Measurements from ENCODE around the gene LUM. TPM values are rescaled to one million over a fixed set of nuclear protein-coding genes. Genes with fewer than 3 reads are reported as not detected.

LUM gene
- total and polyA plus RNA-seq, 4 donors: 3.7 to 22.3 (median 13.8) TPM

DNA sequence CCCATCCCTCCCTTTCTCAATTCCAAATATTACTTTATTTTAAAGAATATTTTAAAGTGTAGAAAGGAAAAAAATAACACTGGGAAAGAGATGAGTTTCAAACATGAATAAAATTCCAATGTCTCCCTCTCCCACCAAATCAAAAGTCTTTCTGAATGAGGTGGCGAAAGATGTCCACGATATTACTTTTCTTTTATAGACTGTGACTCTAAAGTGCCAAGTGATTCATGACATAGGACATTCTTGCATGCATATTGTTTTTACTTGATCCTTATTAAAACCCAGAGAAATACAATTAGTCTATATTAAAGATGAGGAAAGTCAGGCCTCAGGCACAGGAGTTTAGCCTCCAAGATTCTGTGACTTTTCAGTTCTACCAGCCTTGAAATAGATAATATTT is 16.0 kb upstream of the LUM start (continued):
- no peak for TF ChIP-seq GABPA (IDR thresholded peaks at IDR 0.05 in 1 of 2, conservative IDR thresholded peaks at IDR 0.05 in 1 of 2)

DNA sequence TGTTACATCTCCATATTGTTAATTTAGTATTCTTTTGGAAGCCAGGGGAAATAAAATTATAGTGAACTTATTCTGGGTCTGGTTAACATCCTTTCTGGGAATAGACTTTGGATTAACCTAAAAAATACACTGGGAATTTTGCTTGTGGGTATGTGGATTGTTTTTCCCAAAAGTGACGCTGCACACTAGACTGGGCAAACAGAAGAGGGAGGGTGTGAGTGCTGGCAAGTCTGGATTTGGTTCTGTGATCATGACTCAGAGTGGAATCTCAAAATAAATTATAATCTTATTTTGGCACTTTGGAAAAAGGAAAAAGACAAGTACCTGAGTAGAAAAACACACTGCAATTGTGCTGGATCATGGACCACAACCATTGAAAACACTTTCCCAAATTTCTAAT is 15.2 kb upstream of the LUM start:
- Histone ChIP-seq H3K27me3 (ENCODE audit: control insufficient read depth in 4 of 4, insufficient read depth in 4 of 4, low read length in 3 of 4) (no peaks in the 10 kb centered on the region), H3K9ac (ENCODE audit: low read depth in 1 of 2, low read length in 2 of 2) (no peak overlapping the region), H3K4me1 (ENCODE audit: control insufficient read depth in 4 of 4, insufficient read depth in 4 of 4, low read length in 3 of 4) (no peaks in the 10 kb centered on the region), H3K9me3 (ENCODE audit: control insufficient read depth in 4 of 4, low read length in 3 of 4) (no peaks in the 10 kb centered on the region), H3K27ac (ENCODE audit: low read depth in 1 of 2, low read length in 2 of 2) (no peak overlapping the region), H3K4me3 (ENCODE audit: low read depth in 1 of 3, low read length in 3 of 3) (no peak overlapping the region), H3K36me3 (ENCODE audit: control insufficient read depth in 4 of 4, insufficient read depth in 3 of 4, low read depth in 1 of 4, low read length in 3 of 4) (no peaks in the 10 kb centered on the region)
- WGBS: 87% methylated on average over 1 of the region's 1 CpG
- TF ChIP-seq RXRA (IDR thresholded peaks at IDR 0.05): no peak
- no peak for TF ChIP-seq JUND (IDR thresholded peaks at IDR 0.05)
- no peak for TF ChIP-seq HNF4A (conservative IDR thresholded peaks at IDR 0.05)
- TF ChIP-seq, protein P1, sequence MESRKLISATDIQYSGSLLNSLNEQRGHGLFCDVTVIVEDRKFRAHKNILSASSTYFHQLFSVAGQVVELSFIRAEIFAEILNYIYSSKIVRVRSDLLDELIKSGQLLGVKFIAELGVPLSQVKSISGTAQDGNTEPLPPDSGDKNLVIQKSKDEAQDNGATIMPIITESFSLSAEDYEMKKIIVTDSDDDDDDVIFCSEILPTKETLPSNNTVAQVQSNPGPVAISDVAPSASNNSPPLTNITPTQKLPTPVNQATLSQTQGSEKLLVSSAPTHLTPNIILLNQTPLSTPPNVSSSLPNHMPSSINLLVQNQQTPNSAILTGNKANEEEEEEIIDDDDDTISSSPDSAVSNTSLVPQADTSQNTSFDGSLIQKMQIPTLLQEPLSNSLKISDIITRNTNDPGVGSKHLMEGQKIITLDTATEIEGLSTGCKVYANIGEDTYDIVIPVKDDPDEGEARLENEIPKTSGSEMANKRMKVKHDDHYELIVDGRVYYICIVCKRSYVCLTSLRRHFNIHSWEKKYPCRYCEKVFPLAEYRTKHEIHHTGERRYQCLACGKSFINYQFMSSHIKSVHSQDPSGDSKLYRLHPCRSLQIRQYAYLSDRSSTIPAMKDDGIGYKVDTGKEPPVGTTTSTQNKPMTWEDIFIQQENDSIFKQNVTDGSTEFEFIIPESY (IDR thresholded peaks at IDR 0.05): no peak
- no peak for TF ChIP-seq NR2F2 (IDR thresholded peaks at IDR 0.05)
- no peak for TF ChIP-seq FOXA2 (IDR thresholded peaks at IDR 0.05)
- no peak for TF ChIP-seq HNF4G (IDR thresholded peaks at IDR 0.05)
- TF ChIP-seq EGR1 (IDR thresholded peaks at IDR 0.05; ENCODE audit: low read depth in 2 of 2): no peak
- TF ChIP-seq YY1 (IDR thresholded peaks at IDR 0.05): no peak
- no peak for DNase-seq (ENCODE audit: low spot score)

DNA sequence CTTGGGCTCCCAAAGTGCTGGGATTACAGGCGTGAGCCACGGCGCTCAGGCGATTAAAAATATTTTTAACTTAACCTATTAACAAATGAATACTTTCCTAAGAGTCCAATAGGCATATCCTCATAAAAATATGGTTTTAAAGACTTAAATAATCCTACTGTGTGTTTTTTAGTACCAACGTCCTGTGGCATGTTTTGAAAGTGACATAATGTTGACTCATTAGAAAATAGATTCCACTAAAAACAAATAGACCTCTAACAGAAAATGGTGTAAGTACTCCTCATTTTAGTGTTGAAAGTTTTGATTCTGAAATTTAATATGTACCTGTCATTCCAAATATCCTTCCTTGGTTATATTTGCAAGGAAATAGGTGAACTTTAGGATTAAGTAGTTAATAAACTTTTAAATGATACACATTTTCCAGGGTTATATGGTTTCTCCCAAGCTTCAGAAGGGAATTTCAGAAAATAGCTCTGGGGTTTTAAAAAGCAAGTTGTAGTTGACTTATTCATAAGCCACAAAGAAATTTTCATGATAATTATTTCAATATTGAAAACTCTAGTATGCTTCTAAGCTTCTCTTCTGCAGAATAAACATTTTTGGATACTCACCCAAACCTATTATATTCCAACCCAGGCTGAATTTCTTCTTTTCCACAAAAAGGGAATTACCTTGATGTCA is 12.1 kb upstream of the LUM start:
- H3K9me3 ChIP-seq (ENCODE audit: control insufficient read depth in 4 of 4, low read length in 3 of 4): no peaks in the 10 kb centered on the region
- TF ChIP-seq, protein P2, sequence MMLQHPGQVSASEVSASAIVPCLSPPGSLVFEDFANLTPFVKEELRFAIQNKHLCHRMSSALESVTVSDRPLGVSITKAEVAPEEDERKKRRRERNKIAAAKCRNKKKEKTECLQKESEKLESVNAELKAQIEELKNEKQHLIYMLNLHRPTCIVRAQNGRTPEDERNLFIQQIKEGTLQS (IDR thresholded peaks at IDR 0.05): no peak
- no peak for TF ChIP-seq FOXA2 (IDR thresholded peaks at IDR 0.05)
- H3K27ac ChIP-seq (ENCODE audit: low read depth in 1 of 2, low read length in 2 of 2): no peak overlapping the region
- H3K4me1 ChIP-seq (ENCODE audit: control insufficient read depth in 4 of 4, insufficient read depth in 4 of 4, low read length in 3 of 4): no peaks in the 10 kb centered on the region
- no peak for DNase-seq (ENCODE audit: low spot score)
- no peak overlapping the region for H3K4me3 ChIP-seq (ENCODE audit: low read depth in 1 of 3, low read length in 3 of 3)
- H3K36me3 ChIP-seq (ENCODE audit: control insufficient read depth in 4 of 4, insufficient read depth in 3 of 4, low read depth in 1 of 4, low read length in 3 of 4): no peaks in the 10 kb centered on the region
- no peak overlapping the region for H3K9ac ChIP-seq (ENCODE audit: low read depth in 1 of 2, low read length in 2 of 2)
- no peaks in the 10 kb centered on the region for H3K27me3 ChIP-seq (ENCODE audit: control insufficient read depth in 4 of 4, insufficient read depth in 4 of 4, low read length in 3 of 4)
- 81% methylated on average over 5 of the region's 5 CpGs for WGBS

DNA sequence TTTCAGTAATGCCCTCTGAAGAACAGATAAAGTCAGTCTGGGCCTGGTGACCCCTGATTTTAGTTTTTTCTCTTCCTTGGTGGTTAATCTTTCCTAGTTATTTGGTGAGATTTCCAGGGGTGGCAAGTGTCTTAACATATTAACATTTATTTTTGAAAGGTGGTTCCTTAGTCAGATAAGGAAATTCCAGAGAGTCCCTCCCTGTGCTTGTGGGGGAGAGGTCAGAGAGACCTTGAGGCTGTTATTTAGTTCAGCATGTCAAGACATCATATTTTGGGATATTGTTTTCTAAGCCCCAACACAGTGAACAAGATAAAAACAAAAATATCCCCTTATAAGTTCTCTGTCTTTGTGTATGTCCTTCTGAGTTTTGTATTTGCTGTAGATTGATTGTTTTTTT is 9.5 kb upstream of the LUM start:
- H3K36me3 ChIP-seq (ENCODE audit: control insufficient read depth in 4 of 4, insufficient read depth in 3 of 4, low read depth in 1 of 4, low read length in 3 of 4): no peaks in the 10 kb centered on the region
- no peaks in the 10 kb centered on the region for H3K27me3 ChIP-seq (ENCODE audit: control insufficient read depth in 4 of 4, insufficient read depth in 4 of 4, low read length in 3 of 4)
- H3K9ac ChIP-seq (ENCODE audit: low read depth in 1 of 2, low read length in 2 of 2): no peak overlapping the region
- TF ChIP-seq JUND (IDR thresholded peaks at IDR 0.05) (no peak), RXRA (IDR thresholded peaks at IDR 0.05) (no peak), TAF1 (conservative IDR thresholded peaks at IDR 0.05) (no peak), FOXA2 (IDR thresholded peaks at IDR 0.05) (no peak)
- TF ChIP-seq, protein P1 (IDR thresholded peaks at IDR 0.05): no peak
- H3K4me3 ChIP-seq (ENCODE audit: low read depth in 1 of 3, low read length in 3 of 3): no peak overlapping the region
- no peaks in the 10 kb centered on the region for H3K9me3 ChIP-seq (ENCODE audit: control insufficient read depth in 4 of 4, low read length in 3 of 4)
- no peak for DNase-seq (ENCODE audit: low spot score)
- no peak overlapping the region for H3K27ac ChIP-seq (ENCODE audit: low read depth in 1 of 2, low read length in 2 of 2)
- no peaks in the 10 kb centered on the region for H3K4me1 ChIP-seq (ENCODE audit: control insufficient read depth in 4 of 4, insufficient read depth in 4 of 4, low read length in 3 of 4)

Data from liver (tissue), 9 donors.